NT2/D1 (cell line): ENCODE data around the gene ANGPT4.

ENCODE experiments used
- YY1 ChIP-seq: IDR thresholded peaks from 2 replicates; pipeline ENCODE4 v1.6.1; 2011; ENCODE audit not compliant: insufficient read length, insufficient read depth
- ZNF274 ChIP-seq: IDR thresholded peaks from 2 replicates; pipeline ENCODE4 v1.6.1; 2011; ENCODE audit warnings: mild to moderate bottlenecking, low read depth, low read length

DNA sequence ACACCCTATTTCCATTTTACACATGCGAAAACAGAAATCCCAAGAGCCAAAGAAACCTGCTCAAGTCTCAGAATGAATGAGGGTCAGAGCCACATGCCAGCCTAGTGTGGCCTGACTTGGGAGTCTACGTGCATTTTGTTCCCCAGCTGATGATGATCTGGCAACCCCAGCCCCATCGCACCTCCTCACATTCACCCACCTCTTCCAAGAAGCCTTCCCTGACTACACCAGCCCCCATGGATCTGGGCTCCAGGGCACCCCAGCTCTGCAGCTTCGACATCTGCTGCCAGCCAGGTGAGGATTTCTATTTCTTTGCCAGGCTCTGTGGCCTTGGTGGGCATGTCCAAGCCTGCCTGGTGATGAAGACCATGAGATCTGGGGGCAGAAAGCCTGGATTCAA is 41.0 kb downstream of the ANGPT4 start:
- no peak for TF ChIP-seq YY1
- TF ChIP-seq ZNF274: no peak
